Activated T-cell treated with anti-CD3 and anti-CD28 coated beads, Interleukin-2, amount 50 U/mL, for 48 hours (primary cell): ENCODE results near the gene SEMA3F.
A peak's percentile ranks its signal among the peaks of the same experiment; 100 is the strongest.
"Not testable (repeated sequence)": the region's sequence is repeated elsewhere in the genome, so short reads cannot be mapped to it uniquely, and the experiment has no call there.

ENCODE experiments used
- DNase-seq, 2 experiments: peaks; one replicate each; pipeline ENCODE4 v3.0.0-alpha.2; 2020

SEMA3F gene

GRCh38 chr3:50215529-50215928, 60.4 kb downstream of the SEMA3F start:
- no peak for DNase-seq

DNA sequence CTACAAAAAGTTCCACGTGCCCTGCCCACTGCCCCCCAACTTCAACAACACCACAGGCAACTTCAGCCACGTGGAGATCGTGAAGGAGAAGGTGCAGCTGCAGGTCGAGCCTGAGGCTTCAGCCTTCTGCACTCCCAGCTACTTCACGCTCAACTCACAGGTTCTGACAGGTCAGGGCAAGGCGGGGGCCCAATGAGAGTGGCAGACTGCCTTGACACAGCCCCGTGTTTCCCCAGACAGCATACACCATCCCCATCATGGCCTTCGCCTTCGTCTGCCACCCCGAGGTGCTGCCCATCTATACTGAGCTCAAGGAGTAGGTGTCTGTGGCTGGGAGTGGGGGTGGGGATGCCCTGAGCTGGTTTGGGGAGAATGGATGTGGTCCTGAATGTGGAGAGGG, 62.6 kb downstream of the SEMA3F start:
- no peak for DNase-seq

- DNase-seq, result no peak
Observed at GRCh38 chr3:50218448-50218847, 63.3 kb downstream of the SEMA3F start.

DNA sequence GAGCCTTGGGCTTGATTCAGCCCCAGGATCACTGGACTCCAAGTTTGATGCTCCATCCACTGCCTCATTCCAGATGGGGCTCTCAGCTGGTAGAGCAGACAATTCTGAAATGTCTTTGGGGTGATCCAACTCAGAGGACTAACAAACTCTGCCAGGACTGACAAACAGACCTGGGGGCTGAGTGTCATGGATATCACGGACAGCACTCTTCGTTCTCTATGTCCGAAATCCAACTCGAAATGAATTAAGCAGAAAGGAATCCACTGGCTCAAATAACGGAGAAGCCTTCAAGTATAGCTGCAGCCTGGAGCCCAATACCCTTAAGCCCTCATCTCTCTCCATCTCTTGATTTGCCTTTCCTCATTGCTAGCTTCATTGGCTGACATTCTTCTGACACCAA, 64.2 kb downstream of the SEMA3F start:
- no peak for DNase-seq

DNA sequence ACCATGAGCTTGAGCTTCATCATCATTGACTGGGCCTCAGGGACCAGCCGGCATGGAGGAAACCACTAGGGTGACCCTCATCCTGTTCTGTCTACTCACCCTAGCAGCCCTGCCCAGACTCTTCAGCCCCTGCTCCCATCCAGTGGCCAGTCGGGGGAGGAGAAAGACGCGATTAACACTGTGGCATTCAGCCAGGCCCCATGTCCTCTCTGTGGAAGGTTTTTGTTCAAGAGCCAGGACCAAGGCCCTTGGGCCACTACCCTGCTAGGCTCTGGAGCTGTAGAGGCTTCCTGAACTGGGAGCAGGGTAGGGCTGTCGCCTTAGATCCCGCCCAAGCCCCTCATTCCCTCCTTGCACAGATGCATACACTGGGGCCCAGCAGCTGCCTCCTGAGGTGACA, 65.0 kb downstream of the SEMA3F start:
- no peak for DNase-seq

GRCh38 chr3:50221051-50221410, 65.9 kb downstream of the SEMA3F start:
- no peak for DNase-seq

DNA sequence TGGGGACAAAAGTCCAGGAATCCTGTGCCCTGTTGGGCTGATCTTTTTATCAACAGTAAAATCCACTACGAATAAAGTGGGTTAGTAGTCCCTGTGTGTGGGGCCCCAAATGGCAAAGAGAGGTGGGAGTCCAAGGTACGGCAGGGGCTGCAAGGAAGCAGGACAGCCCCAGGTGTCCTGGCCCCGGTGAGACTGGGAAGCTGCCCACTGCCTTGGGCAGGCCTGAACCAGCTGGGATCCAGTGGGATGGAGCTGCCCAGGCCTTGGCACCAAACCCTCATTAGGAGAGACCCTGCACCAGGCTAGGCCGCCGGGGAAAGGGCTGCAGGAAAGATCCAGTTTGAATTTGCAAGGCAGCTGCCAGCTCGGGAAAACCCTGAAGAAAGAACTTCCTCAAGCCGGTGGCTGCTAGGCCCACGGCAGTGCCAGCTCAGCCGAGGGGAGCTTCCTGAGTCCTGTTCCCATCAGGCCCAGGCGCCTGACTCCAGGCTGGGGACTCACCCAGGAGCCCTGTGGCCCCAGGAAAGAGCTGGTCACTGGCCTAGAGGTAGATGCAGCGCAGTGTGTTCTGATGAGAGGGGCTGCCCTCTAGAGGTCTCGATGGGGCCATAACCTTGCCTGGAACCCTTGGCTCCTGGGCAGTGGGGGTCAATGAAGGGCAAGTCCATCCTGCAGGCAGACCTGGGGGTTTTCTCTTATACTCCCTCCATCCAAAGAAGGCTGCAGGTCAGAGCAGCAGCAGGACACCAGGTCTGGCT, 66.5 kb downstream of the SEMA3F start:
- DNase-seq, result no peak

GRCh38 chr3:50222169-50222528, 67.0 kb downstream of the SEMA3F start:
- DNase-seq, result no peak

DNA sequence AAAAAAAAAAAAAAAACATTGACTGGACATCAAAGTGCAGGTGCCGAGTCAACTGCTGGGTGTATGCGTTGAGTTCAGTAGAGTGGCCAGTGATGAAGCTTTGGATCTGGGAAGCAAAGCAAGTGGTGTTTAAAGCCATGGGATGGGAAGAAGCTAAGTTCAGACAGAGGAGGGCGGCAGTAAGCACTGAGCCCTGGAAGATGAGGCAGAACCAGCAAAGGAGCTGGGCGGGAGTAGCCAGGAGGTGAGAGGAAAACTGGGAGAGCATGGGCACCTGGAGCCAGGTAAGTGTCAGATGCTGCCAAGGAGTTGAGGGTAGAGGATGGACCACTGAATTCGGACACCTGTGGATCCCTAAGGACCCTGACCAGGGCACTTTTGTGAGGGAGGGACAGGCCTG, 69.5 kb downstream of the SEMA3F start:
- DNase-seq, result no peak

DNA sequence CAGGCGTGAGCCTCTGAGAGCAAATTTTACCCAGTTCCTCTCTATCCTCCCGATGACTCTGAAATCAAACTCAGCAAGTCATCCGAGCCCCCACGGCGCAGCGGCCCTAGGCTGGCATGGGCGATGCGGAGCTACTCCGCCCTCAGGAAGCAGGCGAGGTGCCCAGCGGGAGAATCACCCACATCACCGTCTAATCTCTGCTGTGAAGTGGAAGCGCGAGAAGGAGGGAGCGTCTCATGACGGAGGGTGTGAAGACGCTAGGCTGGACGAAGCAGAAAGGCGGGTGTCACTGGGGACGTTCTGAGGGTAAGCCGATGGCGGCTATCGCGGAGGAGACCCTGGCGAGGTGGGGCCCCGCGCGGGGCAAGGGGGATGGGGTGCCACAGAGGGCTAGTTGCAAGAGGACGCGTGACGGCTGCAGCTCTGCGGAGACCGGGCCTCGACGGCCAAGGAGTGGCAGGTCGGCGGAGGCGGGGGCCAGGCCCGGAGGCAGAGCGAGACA, 71.8 kb downstream of the SEMA3F start:
- DNase-seq, result peak; percentile 76 to 77

DNA sequence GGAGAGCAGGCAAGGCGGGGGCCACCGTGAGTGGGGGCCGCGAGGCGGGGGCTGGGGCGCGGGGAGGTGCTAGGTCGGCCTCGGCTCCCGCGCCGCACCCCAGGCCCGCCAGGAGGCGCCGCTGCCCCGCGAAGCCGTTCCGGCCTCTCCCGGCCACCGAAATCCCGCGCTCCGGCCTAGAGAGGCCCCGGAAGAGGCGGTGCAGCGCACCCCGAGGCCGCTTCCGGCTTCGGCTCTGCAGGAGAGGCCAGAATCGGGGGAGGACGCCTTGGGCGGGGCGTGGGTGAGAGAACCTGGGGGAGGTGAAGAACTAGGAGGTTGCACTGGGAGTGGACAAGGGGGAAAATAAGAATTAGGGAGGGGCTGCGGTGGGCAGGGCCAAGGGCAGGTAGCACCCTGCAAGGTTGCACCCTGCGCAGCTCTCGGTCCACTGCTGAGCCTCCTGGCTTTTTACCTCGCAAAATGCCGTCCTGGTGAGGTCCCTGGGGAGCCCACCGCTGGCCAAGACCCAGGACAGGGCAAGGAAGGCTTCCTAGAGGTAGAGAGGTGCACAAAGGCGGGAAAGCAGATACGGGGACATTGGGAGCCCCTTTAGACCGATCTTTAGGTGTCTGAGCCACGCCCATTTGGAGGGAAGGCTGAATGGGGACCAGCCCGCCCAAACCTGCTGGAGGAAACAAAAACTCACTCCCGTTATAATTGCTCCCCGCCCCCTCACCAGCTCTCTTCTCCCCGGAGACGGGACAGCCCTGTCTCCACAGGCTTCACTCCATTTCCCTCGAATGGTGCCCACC, 72.5 kb downstream of the SEMA3F start:
- peak; percentile 90 to 94 for DNase-seq

GRCh38 chr3:50228184-50228763, 73.2 kb downstream of the SEMA3F start:
- DNase-seq, result not testable (repeated sequence)

GRCh38 chr3:50229490-50229889, 74.4 kb downstream of the SEMA3F start:
- DNase-seq, result no peak

DNA sequence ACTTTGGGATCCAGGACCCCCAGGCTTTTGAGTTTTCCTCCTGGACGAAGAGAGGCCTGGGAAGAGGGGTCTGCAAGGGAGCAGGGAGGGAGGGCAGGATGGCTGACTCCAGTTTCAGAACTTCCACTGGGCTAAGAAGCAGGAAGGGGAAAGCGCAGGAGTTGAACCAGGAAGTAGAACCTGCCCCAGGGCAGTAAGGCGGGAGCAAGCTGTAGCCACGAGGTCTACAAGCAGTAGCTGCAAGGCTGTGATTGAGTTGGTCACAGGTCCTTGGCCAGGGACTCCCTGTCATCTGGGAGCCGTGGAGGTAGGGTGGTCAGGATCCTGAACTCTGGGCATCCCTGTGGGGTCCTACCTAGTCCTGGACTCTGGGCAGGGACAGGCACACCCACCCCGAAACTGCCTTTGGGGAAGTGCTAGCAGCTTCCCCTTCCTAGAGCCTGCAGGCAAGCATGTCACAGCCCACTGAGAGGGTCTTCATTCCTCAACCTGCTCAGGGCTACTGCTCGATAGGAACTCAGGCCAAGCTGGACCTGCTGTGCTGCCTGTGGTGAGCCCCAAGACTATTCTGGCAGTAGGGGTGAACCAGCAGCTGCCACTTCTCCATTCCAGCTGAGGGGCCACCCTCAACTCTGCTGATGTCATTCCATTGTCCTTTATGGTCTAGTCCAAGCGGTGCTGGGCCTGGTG, 75.1 kb downstream of the SEMA3F start:
- no peak for DNase-seq

DNA sequence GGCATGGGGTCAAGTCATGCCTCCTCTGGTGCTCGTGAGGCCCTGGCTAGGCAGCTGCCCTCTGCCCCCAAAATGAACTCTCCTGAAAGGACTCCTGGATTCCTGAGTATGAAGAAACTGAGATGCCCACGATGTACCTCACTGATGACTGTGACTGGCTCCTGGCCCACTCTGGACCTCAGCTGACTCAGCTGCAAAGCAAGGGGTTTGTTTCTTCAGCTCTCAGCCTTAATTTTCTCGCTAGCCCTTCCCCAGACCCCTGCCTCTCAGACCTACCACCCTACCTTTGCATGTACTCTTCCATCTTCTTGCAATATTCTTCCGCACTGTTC, 75.6 kb downstream of the SEMA3F start:
- no peak for DNase-seq

GRCh38 chr3:50231581-50231980, 76.5 kb downstream of the SEMA3F start:
- DNase-seq, result no peak

- no peak for DNase-seq
Observed at GRCh38 chr3:50232303-50232702, 77.2 kb downstream of the SEMA3F start.

- DNase-seq, result no peak
Observed at GRCh38 chr3:50233176-50233575, 78.1 kb downstream of the SEMA3F start.

DNA sequence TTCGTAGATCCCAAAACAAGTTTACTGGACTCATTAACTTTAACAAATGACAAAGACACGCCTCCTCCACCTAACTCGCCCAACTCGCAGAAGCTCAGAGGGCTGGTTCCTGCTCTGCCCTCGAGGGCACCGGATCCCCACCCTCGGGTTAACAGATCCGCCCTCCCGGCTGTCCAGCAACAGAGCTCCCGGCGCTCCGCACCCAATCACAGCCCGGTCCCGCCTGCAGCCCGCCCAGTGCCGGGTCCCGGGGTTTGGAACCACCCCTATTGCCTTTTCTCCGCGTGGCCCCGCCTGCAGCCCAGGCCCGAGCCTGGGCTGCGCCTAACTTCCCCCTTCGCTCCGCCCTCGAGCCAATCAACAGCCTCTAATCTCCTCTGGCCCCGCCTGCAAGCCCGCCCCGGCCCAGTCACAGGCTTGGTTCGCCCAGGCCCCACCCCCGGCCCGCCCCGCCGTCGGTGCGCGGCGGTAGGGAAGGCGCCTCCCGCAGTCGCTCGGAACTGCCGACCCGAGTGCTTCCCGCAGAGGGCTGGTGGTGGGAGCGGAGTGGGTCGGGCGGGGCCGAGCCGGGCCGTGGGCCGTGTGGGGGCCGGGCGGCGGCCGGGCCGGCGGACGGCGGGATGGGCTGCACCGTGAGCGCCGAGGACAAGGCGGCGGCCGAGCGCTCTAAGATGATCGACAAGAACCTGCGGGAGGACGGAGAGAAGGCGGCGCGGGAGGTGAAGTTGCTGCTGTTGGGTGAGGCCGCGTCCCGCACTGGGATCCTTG, 80.8 kb downstream of the SEMA3F start, which contains the start of gene GNAI2:
Gene GNAI2, plus strand, starts transcription at position 489 of the 768 bp plus-strand sequence. Its CDS starts 132 bp downstream, at position 621.
- peak; percentile 99 to 100 for DNase-seq

- no peak for DNase-seq
Observed at GRCh38 chr3:50236484-50237132, 81.5 kb downstream of the SEMA3F start.

- DNase-seq, result peak in 1 of 2 experiments; percentile 65
Observed at GRCh38 chr3:50237133-50237651, 82.1 kb downstream of the SEMA3F start.
